B cell (primary cell): ENCODE data around the gene ZNF516.

Experiments used
- CTCF ChIP-seq: fragments of 200-600 bp; IDR thresholded peaks from one replicate; pipeline ENCODE4 v1.8.0; 2022; ENCODE audit warnings: antibody characterized with exemption, mild to moderate bottlenecking
- EZH2 ChIP-seq: IDR thresholded peaks from 2 replicates; pipeline ENCODE4 v1.6.1; 2012; ENCODE audit warnings: borderline replicate concordance, low read depth, mild to moderate bottlenecking, moderate library complexity, low read length; ENCODE audit not compliant: insufficient read depth, poor library complexity, severe bottlenecking

GRCh38 chr18:76434452-76434851 lies 60.6 kb downstream of the ZNF516 start:
- no peak for TF ChIP-seq CTCF
- TF ChIP-seq EZH2: no peak
